SIG-M5 treated with dmso at 0.1 percent for 504 hours (cell line): ENCODE data around the gene SPECC1.
A peak's percentile ranks its signal among the peaks of the same experiment; 100 is the strongest.
"Not testable (repeated sequence)": the region's sequence is repeated elsewhere in the genome, so short reads cannot be mapped to it uniquely, and the experiment has no call there.

Source experiments
- DNase-seq: peaks from one replicate; lab custom pipeline; 2025; ENCODE audit not compliant: unreplicated experiment; lab: John Stamatoyannopoulos, UW

Gene SPECC1

DNA sequence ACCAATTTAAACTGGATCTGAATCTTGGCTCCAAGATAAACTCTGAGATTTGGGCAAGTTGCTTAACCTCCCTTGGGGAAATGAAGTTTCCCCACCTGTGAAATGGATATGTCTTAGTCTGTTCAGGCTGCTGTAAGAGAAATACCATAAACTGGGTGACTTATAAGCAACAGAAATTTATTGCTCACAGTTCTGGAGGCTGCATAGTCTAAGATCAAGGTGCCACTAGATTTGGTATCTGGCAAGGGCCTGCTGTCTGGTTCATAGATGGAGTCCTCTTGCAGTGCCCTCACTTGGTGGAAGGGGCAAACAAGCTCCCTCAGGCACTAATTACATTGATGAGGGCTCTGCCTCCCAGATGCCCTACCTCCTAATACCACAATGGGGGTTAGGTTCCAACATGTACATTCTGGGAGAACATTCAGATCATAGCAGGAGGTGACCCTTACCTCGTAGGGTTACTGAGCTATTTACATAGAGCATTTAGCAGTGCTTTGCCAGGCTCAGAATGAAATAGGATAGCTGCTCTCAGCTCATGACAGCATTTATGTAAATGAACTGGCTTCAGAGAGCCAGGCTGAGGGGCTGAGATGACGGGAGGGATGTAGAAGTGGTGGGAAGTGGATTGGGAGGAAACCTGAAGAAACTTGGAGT is 83.9 kb downstream of the SPECC1 start:
- no peak for DNase-seq

DNA sequence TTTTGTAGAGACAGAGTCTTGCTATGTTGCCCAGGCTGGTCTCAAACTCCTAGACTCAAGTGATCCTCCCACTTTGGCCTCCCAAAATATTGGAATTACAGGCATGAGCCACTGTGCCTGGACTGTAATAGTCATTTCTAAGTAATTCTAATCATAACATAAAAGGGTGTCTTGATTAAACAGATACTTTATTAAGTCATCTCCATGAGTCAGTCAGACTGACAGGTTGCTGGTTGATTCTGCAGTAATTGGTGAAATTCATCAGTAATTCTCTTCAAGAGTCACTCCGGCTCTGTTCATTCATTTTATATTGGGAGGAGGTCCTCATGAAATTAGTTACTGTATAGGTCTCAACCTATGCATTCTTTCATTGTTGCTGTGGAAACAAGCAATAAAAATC is 85.6 kb downstream of the SPECC1 start:
- DNase-seq, result no peak

DNA sequence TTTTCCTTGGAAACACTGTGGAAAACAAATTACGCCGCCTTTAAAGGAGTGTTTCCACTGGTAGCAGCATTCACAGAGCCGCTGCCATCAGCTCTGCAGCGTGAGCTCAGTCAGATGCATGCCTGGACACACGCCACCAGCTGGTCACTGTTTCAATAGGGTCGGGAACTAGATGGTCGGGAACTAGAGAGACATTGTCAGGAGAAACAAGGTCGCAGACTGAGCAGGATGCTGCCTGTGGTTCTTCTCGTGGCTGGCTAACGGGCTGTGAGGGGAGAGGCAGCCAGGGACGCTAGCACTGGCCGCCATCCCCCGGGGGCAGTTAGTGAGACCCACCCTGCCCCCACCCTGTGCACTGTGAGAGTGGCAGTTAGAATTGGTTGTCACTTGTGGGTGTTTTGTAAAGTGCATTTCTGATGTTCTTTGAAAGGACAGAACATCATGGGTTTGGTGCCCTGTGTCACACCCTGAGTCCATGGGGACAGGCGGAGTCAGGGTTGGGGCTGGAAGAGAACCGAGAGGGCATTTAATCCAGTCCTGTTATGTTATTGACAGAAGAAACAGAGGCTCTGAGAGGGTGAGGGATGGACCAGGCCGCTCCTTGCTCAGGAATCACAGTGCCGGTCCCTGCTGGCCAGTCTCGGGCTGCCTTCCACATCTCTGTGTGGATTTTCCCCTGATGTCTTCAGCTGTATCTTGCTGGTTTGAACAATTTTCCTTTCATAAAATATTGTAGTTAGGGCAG is 86.3 kb downstream of the SPECC1 start:
- peak; percentile 13 for DNase-seq

DNA sequence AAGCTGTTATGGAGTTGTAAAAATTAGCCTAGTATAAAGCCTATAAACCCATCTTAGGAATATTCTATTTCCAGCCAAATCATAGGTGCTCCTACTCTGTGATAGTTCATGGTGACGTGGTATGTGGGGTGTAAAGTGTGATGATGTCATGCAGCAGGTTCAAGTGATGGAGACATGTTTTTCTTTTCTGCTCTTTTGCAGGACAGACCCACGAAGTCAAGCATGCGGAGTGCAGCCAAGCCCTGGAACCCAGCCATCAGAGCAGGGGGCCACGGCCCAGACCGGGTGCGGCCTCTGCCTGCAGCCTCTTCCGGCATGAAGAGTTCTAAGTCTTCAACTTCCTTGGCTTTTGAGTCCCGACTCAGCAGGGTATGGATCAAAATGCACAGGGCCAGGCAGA is 87.3 kb downstream of the SPECC1 start:
- no peak for DNase-seq

DNA sequence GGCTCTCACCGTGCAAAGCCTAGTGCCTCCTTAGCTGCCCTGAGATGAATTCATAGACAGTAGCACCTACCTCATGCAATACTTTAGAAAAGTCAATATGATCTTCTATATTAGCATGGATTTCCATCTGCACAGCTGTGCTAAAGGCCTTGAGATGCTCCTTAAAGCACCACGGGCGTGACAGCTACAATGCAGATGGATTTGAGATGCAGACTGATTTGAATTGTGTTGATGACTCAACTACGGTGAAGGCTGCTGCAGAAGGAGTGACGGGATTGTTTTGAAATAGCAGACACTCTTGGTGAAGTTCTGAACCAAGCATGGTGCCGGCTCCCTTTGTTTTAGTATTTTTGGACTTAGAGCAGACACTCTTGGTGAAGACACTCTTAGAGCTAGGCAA is 88.2 kb downstream of the SPECC1 start:
- no peak for DNase-seq

DNA sequence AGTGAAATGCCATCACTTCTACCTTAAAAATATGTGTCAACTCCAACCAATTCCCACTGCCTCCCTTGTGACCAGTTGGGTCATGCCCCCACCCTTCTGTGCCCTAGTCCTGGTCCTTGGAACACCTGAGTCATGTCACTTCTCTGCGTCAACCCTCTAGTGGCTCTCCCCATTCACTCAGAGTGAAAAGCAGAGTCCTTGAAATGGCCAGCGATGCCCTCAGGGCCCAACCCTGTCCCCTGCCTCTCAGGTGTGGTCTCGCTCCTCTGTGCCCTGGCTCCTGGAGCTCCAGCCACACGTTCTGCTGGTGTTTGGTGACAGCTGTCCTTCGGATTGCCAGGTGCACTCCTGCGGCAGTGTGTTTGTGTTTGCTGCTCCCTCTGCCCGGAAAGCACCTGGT is 89.2 kb downstream of the SPECC1 start:
- DNase-seq, result no peak

DNA sequence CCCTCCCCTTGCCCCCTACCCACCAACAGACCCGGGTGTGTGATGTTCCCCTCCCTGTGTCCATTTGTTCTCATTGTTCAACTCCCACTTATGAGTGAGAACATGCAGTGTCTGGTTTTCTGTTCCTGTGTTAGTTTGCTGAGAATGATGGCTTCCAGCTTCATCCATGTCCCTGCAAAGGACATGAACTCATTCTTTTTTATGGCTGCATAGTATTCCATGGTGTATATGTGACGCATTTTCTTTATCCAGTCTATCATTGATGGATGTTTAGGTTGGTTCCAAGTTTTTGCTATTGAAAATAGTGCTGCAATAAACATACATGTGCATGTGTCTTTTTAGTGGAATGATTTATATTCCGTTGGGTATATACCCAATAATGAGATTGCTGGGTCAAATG is 91.6 kb downstream of the SPECC1 start:
- DNase-seq, result not testable (repeated sequence)

DNA sequence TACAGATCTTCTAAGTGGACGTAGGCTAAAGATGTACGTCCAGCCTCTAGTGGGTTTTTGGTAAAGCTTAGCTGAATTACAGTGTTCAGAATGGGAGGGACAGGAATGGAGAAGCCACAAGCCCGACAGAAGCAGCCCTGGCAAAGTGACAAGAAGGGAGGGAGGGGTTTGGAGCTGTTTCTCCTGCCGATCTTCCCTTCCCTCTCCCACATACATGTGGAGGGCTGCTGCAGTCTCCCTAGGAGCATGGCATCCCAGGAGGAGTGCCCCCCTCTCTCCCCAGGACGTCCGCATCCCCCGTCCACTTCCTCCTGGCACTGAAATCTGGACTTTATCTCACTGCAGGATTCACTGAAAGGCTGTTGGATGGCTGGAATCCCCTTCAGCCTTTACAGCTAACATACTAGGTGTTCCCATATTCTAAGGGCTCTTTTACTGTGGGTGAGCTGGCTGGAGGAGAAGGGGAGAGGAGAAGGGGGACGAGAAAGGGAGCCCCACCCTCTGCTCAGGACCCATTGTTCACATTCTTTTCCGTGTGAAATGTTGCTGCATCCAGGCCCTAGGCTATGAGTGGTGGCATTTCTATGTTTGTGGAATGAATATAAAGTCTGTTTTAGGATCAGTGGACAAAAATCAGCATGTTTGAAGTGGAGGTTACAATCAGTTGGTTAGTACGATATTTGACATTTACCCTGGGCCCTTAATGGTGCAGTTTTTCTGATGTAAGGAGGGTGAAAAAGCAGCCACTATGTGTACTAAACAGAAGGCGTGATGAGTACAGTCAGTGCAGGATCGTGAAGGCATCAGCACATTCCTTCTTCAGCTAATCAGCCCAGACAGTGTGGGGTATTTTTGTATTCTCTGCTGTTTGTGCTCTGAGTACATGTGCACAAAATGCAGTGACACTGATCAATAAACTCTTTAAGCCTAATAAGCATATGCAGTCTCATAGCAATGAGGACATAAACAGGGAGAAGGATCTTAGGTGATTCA is 94.6 kb downstream of the SPECC1 start:
- DNase-seq, result no peak

DNA sequence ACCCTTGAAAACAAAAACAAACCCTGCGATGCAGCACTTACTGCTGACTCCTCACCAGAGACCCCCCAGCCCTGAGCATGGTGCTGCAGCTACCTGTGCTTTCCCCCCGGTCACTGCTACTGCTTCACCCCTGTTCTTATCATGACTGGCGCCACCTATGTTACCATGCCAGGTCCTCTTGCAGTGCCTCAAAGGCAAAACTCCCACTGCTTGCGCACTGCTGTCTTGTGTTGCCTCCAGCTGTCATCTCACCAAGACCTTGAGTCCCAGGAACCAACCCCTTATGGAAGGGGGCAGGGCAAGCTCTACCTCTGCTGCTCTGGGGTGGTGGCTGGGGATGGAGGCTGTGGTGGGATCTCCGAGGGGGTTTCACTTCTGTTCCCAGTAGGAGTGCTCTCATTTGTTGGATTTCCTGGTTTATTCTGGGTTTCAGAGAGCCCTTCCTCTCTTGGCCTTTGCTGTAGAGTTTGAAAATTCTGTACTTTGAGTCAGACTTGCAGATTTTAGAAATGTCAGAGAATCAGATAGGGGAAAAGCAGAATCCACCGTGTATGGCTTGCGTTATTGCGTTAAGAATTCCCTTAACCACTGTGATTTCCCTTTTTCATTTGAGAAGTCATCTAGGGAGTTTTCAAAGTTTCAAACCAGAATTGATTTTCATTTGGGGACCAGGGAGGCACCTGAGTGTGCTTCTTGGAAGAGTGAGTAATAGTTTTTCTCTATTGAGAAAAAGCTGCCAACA is 96.6 kb downstream of the SPECC1 start:
- DNase-seq, result no peak

DNA sequence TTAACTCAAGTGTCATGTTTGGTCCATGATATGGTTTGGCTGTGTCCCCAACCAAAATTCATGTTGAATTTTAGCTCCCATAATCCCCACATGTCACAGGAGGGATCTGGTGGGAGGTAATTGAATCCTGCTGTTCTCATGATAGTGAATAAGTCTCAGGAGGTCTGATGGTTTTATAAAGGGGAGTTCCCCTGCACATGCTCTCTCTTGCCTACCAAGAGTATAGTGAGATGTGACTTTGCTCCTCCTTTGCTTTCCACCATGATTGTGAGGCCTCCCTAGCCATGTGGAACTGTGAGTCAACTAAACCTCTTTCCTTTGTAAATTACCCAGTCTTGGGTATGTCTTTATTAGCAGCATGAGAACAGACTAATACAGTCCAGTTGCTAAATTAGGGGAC is 97.3 kb downstream of the SPECC1 start:
- DNase-seq, result not testable (repeated sequence)

DNA sequence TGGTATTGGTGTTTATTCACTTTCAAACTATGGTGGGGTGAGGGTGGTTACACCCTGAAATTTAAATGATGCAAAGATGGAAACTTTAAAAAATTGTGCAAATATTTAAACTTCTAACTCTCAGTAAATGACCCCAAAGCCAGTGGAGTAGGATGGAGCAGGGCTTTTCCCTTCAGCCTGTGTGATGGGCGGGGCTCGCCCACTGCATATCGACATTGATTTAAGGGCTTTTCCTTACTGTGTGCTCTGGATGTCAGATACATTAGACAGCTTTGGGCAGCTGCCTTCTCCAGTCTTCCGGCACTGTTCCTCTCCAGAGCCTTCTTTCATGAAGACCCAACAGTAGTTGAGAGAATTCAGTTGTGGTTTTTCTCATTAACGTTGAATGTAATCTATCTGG is 99.9 kb downstream of the SPECC1 start:
- no peak for DNase-seq

DNA sequence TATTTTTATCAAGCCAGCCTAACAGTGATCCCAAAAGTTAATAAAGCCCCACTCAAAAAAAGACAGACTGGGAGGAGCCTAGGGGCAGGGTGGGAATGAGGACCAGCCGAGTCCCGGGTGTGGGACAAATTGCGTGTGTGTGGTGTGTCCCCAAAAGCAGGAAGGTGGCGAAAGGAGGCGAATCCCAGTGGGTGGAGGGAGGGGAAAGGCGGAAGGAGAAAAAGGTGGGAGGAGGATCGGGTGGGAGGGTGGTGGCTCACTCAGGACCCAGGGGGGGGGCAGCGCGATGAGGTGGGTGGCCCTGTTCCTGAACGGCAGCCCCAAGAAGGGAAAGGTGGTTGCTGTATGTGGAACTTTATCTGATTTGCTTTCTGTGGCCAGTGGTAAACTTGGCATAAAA is 102.4 kb downstream of the SPECC1 start:
- no peak for DNase-seq

DNA sequence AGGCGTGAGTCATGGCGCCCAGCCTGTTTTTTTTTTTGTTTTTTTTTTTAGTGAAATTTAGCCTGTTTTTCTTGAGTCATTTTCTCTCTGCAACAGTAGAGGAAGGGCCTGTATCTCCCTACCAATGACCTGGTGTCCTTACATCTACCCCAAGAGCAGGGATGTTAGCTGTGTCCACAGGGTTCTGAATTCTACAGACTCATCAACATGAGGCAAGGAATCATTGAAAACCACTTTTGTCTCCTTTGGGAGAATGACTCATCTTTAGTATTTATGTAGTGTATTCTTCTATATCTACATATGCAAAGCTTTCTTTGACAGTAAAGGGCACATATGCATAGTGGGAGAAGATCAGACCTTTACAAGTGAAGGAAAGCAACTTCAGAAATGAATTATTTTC is 105.3 kb downstream of the SPECC1 start:
- DNase-seq, result no peak

DNA sequence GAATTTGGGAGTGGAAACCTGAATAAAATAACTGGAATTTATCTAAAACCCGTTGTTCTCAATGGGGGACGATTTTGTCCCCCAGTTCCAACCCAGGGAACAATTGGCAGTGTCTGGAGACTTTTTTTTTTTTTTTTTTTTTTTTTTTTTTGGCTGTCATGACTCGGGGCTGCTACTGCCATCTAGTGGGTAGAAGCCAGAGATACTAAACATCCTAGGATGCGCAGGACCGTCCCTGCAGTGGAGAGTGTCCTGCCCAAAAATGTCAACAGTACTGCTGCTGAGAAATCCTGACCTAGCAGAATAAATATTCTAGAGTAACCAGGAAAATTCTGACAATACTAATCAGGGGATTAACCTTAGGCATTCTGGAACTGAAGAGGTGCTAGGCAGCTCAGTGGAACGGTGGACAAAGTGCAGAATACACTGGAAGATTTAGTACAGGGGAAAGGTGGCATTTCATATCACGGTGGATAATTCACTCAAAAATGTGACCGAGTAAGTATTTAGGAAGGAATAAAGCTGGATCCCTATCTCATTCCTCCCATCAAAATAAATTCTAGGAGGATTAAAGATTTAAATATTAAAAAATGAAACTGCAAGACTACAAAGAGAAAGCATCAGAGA is 107.6 kb downstream of the SPECC1 start:
- peak; percentile 58 for DNase-seq

DNA sequence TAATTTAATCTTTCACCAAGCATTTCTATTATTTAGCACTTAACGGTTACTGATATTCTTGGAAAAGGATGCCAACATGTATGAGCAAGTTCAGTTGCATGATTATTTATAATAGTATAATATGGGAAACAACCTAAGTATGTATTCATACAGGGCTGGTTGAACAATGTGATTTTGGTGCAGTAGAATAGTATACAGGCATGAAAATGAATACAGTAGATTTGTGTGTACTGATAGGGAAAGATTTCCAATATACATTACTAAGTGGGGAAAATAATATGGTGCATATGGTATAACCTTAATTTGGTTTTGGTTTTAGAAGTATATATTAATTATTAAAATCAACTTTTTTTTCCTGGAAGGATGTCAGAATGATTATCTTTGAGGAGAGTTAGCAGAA is 109.1 kb downstream of the SPECC1 start:
- no peak for DNase-seq

DNA sequence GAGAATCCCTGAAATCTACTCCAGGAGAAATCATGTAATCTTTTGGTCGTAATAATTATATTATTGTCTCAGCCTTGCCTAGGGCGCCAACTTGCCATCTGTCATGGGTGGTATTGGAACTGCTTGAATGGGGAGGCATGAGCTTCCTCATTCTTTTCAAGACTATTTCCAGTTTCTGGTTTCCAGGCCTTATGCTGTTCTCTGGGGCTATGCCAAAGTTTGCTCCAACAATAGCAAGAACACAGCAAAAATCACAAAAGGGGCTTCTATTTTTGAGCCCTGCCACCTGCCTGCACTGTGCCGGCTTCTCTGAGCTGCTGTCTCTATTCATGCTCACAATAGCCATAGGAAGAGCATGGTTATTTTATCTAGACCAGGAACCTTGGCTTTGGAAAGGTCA is 111.7 kb downstream of the SPECC1 start:
- DNase-seq, result no peak

DNA sequence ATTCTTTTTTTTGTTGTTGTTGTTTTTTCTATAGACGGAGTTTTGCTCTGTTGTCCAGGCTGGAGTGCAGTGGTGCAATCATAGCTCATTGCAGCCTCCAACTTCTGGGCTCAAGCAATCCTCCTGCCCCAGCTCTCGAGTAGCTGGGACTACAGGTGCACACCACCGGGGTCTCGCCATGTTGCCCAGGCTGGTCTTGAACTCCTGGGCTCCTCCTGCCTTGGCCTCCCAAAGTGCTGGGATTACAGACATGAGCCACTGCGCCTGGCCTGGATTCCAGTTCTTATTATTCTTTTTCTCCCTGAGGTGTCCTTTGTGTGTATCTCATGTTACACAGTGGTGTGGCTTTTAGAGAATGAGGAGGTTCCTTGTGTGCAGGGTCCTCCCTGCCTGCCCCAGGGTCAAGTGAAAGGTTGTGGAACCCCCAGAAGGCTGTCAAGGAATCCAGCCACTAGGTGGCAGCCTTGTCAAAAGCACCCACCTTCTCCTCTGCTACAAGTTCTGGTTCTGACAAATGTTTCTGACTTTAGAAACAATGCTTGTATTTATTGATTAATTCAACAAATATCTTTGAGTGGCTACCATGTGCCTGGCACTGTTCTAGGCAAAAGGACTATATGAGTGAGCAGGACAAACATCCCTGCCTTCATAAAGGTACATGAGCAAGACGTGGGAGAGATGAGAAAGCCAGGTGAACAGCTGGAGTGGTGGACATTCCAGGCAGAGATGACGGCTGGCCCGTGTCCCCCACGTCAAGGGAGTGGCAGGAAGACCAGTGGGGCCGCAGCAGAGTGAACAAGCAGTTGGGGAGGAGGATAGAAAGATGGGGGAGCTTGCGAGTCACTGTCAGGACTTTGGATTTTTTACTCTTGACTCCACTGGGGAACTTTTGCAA is 112.4 kb downstream of the SPECC1 start:
- peak; percentile 32 for DNase-seq

DNA sequence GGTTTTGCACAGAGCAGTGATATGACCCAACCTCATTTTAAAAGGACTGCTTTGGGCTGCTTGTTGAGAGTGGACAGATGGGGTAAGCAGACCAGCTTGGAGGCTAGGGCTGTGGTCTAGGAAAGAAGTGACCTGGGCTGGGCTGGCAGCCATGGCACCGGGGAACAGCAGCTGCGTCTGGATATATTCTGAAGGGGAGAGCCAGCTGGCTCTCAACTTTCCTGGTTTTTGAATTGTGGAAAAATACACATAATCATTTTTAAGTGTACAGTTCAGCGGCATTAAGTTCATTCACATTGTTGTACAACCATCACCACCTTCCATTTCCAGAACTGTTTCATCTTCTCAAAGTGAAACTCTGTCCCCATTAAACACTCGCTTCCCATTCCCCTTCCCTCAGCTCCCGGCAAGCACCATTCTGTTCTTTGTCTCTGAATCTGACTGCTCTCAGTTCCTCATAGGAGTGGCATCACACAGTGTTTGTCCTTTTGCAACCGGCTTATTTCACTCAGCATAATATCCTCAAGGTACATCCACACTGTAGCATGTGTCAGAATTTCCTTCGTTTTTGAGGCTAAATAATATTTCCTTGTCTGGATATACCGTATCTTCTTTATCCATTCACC is 113.2 kb downstream of the SPECC1 start:
- DNase-seq, result peak; percentile 53

DNA sequence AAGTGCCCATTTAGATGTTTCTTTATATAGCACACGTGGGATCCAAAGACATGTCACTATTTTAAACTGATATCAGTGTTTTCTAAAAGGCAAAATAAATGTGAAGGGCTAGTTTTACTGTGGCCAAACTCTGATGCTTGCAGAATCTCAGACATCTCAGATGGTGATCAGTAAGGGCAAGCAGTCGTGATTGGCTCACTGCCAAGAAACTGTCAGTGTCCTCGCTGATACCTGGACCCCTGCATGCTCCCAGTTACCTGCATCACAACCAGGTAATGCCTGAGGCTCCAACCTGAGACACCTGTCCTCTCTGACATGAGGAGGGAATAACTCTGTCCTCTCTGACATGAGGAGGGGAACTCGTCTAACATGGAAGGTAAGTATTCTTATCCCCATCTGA is 114.0 kb downstream of the SPECC1 start:
- DNase-seq, result no peak
